Type B pancreatic cell (in vitro differentiated cells): ENCODE data around the gene GNPAT. TPM values are rescaled to one million over a fixed set of nuclear protein-coding genes. Genes with fewer than 3 reads are reported as not detected.

Experiments used
- DNase-seq: peaks from one replicate; pipeline ENCODE4 v3.0.0; 2021; ENCODE audit warnings: mixed read lengths; ENCODE audit not compliant: unreplicated experiment; ENCODE audit errors: extremely low spot score
- H3K27ac Mint-ChIP-seq: 2 replicates; pipeline ENCODE4 v1.8.0; 2021; ENCODE audit warnings: mild to moderate bottlenecking, mixed read lengths
- H3K27me3 Mint-ChIP-seq: 2 replicates; pipeline ENCODE4 v1.8.0; 2021; ENCODE audit warnings: mixed read lengths
- H3K36me3 Mint-ChIP-seq: 2 replicates; pipeline ENCODE4 v1.8.0; 2021; ENCODE audit warnings: mixed read lengths
- H3K4me1 Mint-ChIP-seq: one replicate; pipeline ENCODE4 v1.8.0; 2021; ENCODE audit warnings: mixed read lengths; ENCODE audit not compliant: unreplicated experiment
- H3K4me3 Mint-ChIP-seq: 2 replicates; pipeline ENCODE4 v1.8.0; 2021; ENCODE audit warnings: mild to moderate bottlenecking, mixed read lengths
- H3K9me3 Mint-ChIP-seq: 2 replicates; pipeline ENCODE4 v1.8.0; 2021; ENCODE audit warnings: mixed read lengths
- CTCF ChIP-seq: fragments of 200-600 bp; sonication (generic); conservative IDR thresholded peaks from 2 replicates; pipeline ENCODE4 v1.5.0; 2021; ENCODE audit warnings: antibody characterized with exemption, mild to moderate bottlenecking
- total RNA-seq: library from RNA; stranded (reverse); gene quantifications from 2 replicates; pipeline ENCODE4 v1.2.1, GENCODE V29; 2021; ENCODE audit warnings: low replicate concordance

The GNPAT gene
- total RNA-seq, 1 donor from 2014 or later, result 54.3 TPM

- Mint-ChIP-seq H3K4me3 (no peak overlapping the region), H3K4me1 (peaks cover 4% of the 10 kb centered on the region), H3K27ac (no peak overlapping the region), H3K27me3 (peaks cover 33% of the 10 kb centered on the region), H3K9me3 (no peaks in the 10 kb centered on the region), H3K36me3 (no peaks in the 10 kb centered on the region)
- no peak for TF ChIP-seq CTCF
- no peak for DNase-seq
Measured at GRCh38 chr1:231196307-231196706, 44.7 kb upstream of the GNPAT start.

- no peak overlapping the region for H3K4me3 Mint-ChIP-seq
- no peaks in the 10 kb centered on the region for H3K36me3 Mint-ChIP-seq
- peaks cover 4% of the 10 kb centered on the region for H3K4me1 Mint-ChIP-seq
- H3K27me3 Mint-ChIP-seq, result peaks cover 37% of the 10 kb centered on the region
- H3K9me3 Mint-ChIP-seq, result no peaks in the 10 kb centered on the region
- H3K27ac Mint-ChIP-seq, result no peak overlapping the region
- TF ChIP-seq CTCF, result no peak
- no peak for DNase-seq
Measured at GRCh38 chr1:231196728-231197127, 44.3 kb upstream of the GNPAT start.

GRCh38 chr1:231199868-231200267 is 41.1 kb upstream of the GNPAT start:
- Mint-ChIP-seq H3K4me3 (no peak overlapping the region), H3K36me3 (no peaks in the 10 kb centered on the region), H3K9me3 (no peaks in the 10 kb centered on the region), H3K4me1 (peaks cover 4% of the 10 kb centered on the region), H3K27me3 (peaks cover 54% of the 10 kb centered on the region), H3K27ac (no peak overlapping the region)
- no peak for DNase-seq
- no peak for TF ChIP-seq CTCF

GRCh38 chr1:231200388-231201031 is 40.5 kb upstream of the GNPAT start:
- H3K4me1 Mint-ChIP-seq, result peaks cover 4% of the 10 kb centered on the region
- DNase-seq, result no peak
- no peak overlapping the region for H3K4me3 Mint-ChIP-seq
- H3K27ac Mint-ChIP-seq, result no peak overlapping the region
- H3K27me3 Mint-ChIP-seq, result peaks cover 54% of the 10 kb centered on the region
- no peaks in the 10 kb centered on the region for H3K9me3 Mint-ChIP-seq
- H3K36me3 Mint-ChIP-seq, result no peaks in the 10 kb centered on the region
- TF ChIP-seq CTCF, result no peak

GRCh38 chr1:231201375-231201978 is 39.5 kb upstream of the GNPAT start:
- no peaks in the 10 kb centered on the region for H3K9me3 Mint-ChIP-seq
- H3K27ac Mint-ChIP-seq, result no peak overlapping the region
- DNase-seq, result no peak
- TF ChIP-seq CTCF, result no peak
- no peak overlapping the region for H3K4me3 Mint-ChIP-seq
- H3K4me1 Mint-ChIP-seq, result peaks cover 4% of the 10 kb centered on the region
- H3K36me3 Mint-ChIP-seq, result no peaks in the 10 kb centered on the region
- H3K27me3 Mint-ChIP-seq, result peaks cover 54% of the 10 kb centered on the region
